GM18870 (cell line): ENCODE data around the gene TUBA4B.

Source experiments
- ATAC-seq: cut with Tn5 transposase; IDR thresholded peaks from one replicate; pipeline ENCODE4 v1.9.1; 2021; ENCODE audit warnings: moderate library complexity; ENCODE audit not compliant: unreplicated experiment

TUBA4B gene

GRCh38 chr2:219218732-219219701, 34.0 kb upstream of the TUBA4B start, which contains the start of gene ABCB6:
ABCB6 (minus strand) TSS chr2:219218958; CDS start chr2:219218673, 285 bp downstream.
- ATAC-seq = no peak

- ATAC-seq = no peak
These were observed 33.1 kb upstream of the TUBA4B start for GRCh38 chr2:219219784-219220532.

GRCh38 chr2:219220652-219221402, 32.2 kb upstream of the TUBA4B start:
- no peak for ATAC-seq

GRCh38 chr2:219221957-219222518, 31.0 kb upstream of the TUBA4B start:
- ATAC-seq = no peak

- ATAC-seq = no peak
These were observed 29.0 kb upstream of the TUBA4B start for GRCh38 chr2:219223831-219224610.

GRCh38 chr2:219225350-219225749, 27.7 kb upstream of the TUBA4B start:
- ATAC-seq = no peak

GRCh38 chr2:219228041-219228910, 24.8 kb upstream of the TUBA4B start:
- no peak for ATAC-seq

GRCh38 chr2:219228911-219229304, 24.1 kb upstream of the TUBA4B start:
- ATAC-seq = no peak

GRCh38 chr2:219229305-219230058, 23.6 kb upstream of the TUBA4B start, which contains the start of the genes ANKZF1 and ATG9A:
ANKZF1 (plus strand) TSS chr2:219229806; CDS start chr2:219230258, 452 bp downstream.
ATG9A (minus strand) TSS chr2:219229636; CDS start chr2:219228024, 1,612 bp downstream.
- ATAC-seq = peak; percentile 92

- ATAC-seq = no peak
These were observed 22.9 kb upstream of the TUBA4B start for GRCh38 chr2:219230059-219230540.

GRCh38 chr2:219234331-219234730, 18.7 kb upstream of the TUBA4B start:
- no peak for ATAC-seq

- ATAC-seq = no peak
These were observed 9.7 kb upstream of the TUBA4B start for GRCh38 chr2:219243291-219243761.

GRCh38 chr2:219244789-219245147, 8.3 kb upstream of the TUBA4B start:
- ATAC-seq = no peak

- peak; percentile 51 for ATAC-seq
These were observed 7.7 kb upstream of the TUBA4B start, which contains the start of the genes GLB1L and STK16 for GRCh38 chr2:219245148-219245898. GLB1L (minus strand) TSS chr2:219245444; CDS start chr2:219243573, 1,871 bp downstream. STK16 (plus strand) TSS chr2:219245479; CDS start chr2:219246000, 521 bp downstream.

- ATAC-seq = no peak
These were observed 7.2 kb upstream of the TUBA4B start for GRCh38 chr2:219245899-219246230.

- ATAC-seq = no peak
These were observed 6.5 kb upstream of the TUBA4B start for GRCh38 chr2:219246559-219246958.
